ENCODE measurements around the gene CAPN14. TPM values are rescaled to one million over a fixed set of nuclear protein-coding genes. Genes with fewer than 3 reads are reported as not detected.

CAPN14 gene
- total RNA-seq, 2 donors from 2014 or later, result 0.16 to 0.22 TPM

DNA sequence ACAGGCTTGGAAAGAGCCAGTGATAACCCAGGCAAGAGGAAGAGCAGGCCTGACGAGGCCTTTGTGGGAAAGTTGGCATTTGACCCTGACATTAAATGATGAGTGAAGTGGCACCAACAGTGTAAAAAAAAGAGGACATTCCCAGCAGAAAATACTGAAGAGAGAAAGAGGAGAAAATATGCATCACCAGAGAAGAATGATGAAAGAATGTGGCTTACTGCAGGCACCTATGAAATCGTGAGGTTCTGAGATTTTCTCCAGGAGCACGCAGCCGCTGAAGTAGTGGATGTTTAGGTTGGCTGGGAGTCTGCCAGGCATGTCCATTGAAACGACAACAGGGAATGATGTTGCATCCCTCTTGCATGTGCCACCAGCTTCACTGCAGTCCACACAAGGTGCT lies 30.4 kb upstream of the CAPN14 start:
- no peak for DNase-seq (ENCODE audit: low spot score)
- no peak for TF ChIP-seq CTCF (IDR thresholded peaks at IDR 0.05)

DNA sequence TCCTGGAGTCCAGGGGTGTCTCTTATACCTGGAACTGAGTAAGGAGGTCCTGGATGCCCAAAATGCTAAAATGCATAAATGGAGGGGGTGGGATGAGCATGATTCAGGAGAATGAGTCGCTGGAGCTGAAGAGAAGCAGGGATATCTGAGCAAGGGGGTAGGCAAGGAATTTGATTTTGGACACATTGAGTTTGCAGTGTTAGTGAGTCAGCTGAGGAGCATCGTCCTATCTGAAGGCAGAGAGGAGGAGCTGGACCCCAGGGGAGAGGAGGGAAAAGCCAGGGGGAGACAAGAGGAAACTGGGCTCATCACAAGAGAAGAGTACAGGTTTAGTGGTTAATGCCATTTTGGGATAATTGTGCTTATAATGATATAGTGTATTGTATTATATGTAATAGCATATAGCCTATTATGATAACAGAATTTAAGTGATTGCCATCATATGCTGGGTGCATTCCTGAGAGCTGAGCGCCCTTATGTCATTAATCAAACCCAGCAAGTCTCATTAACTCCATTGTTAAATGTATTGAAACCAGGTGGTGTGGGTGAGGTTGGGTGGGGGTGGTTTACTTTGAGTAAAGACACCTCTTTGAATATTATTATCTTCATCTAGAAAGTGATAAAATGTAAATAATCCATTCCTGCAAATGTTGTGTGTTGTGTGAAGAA lies 29.0 kb upstream of the CAPN14 start:
- no peaks in the 10 kb centered on the region for H3K4me1 ChIP-seq
- H3K4me3 ChIP-seq, result no peak overlapping the region
- no peak for DNase-seq (ENCODE audit: low spot score)
- H3K27ac ChIP-seq, result no peak overlapping the region
- TF ChIP-seq CTCF (IDR thresholded peaks at IDR 0.05), result no peak
- no peaks in the 10 kb centered on the region for H3K27me3 ChIP-seq
- H3K36me3 ChIP-seq, result peaks cover 28% of the 10 kb centered on the region
- no peaks in the 10 kb centered on the region for H3K9me3 ChIP-seq

More for the DNA sequence above, 30.4 kb upstream of the CAPN14 start:
- no peaks in the 10 kb centered on the region for H3K9me3 ChIP-seq
- H3K27me3 ChIP-seq, result no peaks in the 10 kb centered on the region
- H3K27ac ChIP-seq, result no peak overlapping the region
- no peaks in the 10 kb centered on the region for H3K4me1 ChIP-seq
- no peak overlapping the region for H3K4me3 ChIP-seq
- peaks cover 28% of the 10 kb centered on the region for H3K36me3 ChIP-seq

GRCh38 chr2:31244101-31244500 lies 26.8 kb upstream of the CAPN14 start:
- H3K9me3 ChIP-seq, result no peaks in the 10 kb centered on the region
- H3K27ac ChIP-seq, result no peak overlapping the region
- no peak overlapping the region for H3K4me3 ChIP-seq
- no peaks in the 10 kb centered on the region for H3K27me3 ChIP-seq
- DNase-seq (ENCODE audit: low spot score), result no peak
- TF ChIP-seq CTCF (IDR thresholded peaks at IDR 0.05), result no peak
- H3K4me1 ChIP-seq, result peaks cover 0 to 16% of the 10 kb centered on the region in 2 donors
- H3K36me3 ChIP-seq, result peaks cover 22% of the 10 kb centered on the region

DNA sequence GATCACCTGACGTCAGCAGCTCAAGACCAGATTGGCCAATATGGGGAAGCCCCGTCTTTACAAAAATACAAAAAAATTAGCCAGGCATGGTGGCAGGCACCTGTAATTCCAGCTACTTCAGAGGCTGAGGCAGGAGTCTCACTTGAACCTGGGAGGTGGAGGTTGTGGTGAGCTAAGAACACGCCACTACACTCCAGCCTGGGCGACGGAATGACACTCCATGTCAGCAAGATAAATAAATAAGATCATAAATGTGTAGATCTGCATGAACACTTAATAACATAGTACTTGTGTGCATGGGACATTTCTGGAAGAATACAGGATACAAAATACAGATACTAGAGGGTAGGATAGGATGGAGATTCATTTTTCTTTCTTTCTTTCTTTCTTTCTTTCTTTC lies 25.7 kb upstream of the CAPN14 start:
- no peak overlapping the region for H3K4me3 ChIP-seq
- H3K27ac ChIP-seq, result no peak overlapping the region
- no peaks in the 10 kb centered on the region for H3K27me3 ChIP-seq
- no peak for TF ChIP-seq CTCF (IDR thresholded peaks at IDR 0.05)
- DNase-seq (ENCODE audit: low spot score), result no peak
- H3K4me1 ChIP-seq, result peaks cover 0 to 27% of the 10 kb centered on the region in 2 donors
- H3K36me3 ChIP-seq, result peaks cover 14% of the 10 kb centered on the region
- no peaks in the 10 kb centered on the region for H3K9me3 ChIP-seq

GRCh38 chr2:31241625-31242270 lies 24.4 kb upstream of the CAPN14 start:
- DNase-seq (ENCODE audit: low spot score), result no peak
- H3K27me3 ChIP-seq, result no peaks in the 10 kb centered on the region
- H3K4me1 ChIP-seq, result peaks cover 0 to 29% of the 10 kb centered on the region in 2 donors
- H3K4me3 ChIP-seq, result no peak overlapping the region
- H3K27ac ChIP-seq, result peak overlapping the region in 1 of 2 donors; percentile 96
- H3K9me3 ChIP-seq, result no peaks in the 10 kb centered on the region
- H3K36me3 ChIP-seq, result peaks cover 10% of the 10 kb centered on the region
- no peak for TF ChIP-seq CTCF (IDR thresholded peaks at IDR 0.05)
